SK-N-SH (cell line): Measurements from ENCODE around the gene FCGBP. TPM values are rescaled to one million over a fixed set of nuclear protein-coding genes. Genes with fewer than 3 reads are reported as not detected.
A peak's percentile ranks its signal among the peaks of the same experiment; 100 is the strongest.
"Not testable (repeated sequence)": the region's sequence is repeated elsewhere in the genome, so short reads cannot be mapped to it uniquely, and the experiment has no call there.

Source experiments
- CTCF ChIA-PET: fragments of 300-600, 350-600 bp; formaldehyde crosslinking; extraction: SDS; loops from one replicate; lab custom pipeline; 2021; lab: Yijun Ruan, JAX
- POLR2A ChIA-PET: fragments of 350-600 bp; sonication (Branson Sonifier 250); formaldehyde crosslinking; extraction: SDS; loops from one replicate; lab custom pipeline; 2020; ENCODE audit warnings: antibody characterized with exemption, inconsistent platforms; lab: Yijun Ruan, JAX
- DNase-seq: peaks from one replicate; pipeline ENCODE4 v3.0.0; 2012
- H2AFZ ChIP-seq: fragments of 200-600 bp; sonication (generic); 2 replicates; pipeline ENCODE4 v1.8.1; 2016; ENCODE audit warnings: antibody characterized with exemption, mild to moderate bottlenecking, low read depth
- H3F3A ChIP-seq: fragments of 200-600 bp; sonication (generic); replicated peaks from 2 replicates; pipeline ENCODE3; 2016; ENCODE audit warnings: antibody characterized with exemption, mild to moderate bottlenecking; ENCODE audit not compliant: insufficient read depth
- H3K27ac ChIP-seq, 2 experiments: fragments of 200-500 bp in 1 of 2; fragments of 200-600 bp in 1 of 2; sonication (Bioruptor generic) in 1 of 2; sonication (generic), shearing (Covaris generic) in 1 of 2; 2 replicates each; pipeline versions ENCODE4 v1.5.1 to v1.6.1; 2014 to 2016; ENCODE audit warnings: low read depth in 2 of 2, inconsistent platforms in 1 of 2, low read length in 1 of 2, mild to moderate bottlenecking in 1 of 2, mixed read lengths in 1 of 2
- H3K27me3 ChIP-seq: fragments of 200-600 bp; sonication (generic), shearing (Covaris generic); 2 replicates; pipeline ENCODE4 v1.6.1; 2016; ENCODE audit warnings: mixed run types; ENCODE audit not compliant: insufficient read depth
- H3K36me3 ChIP-seq, 2 experiments: fragments of 200-500 bp in 1 of 2; fragments of 200-600 bp in 1 of 2; sonication (Bioruptor generic) in 1 of 2; sonication (generic) in 1 of 2; replicated peaks in 1 of 2; 2 replicates each; pipeline versions ENCODE3 to v1.5.1; 2014 to 2016; ENCODE audit warnings: low read length in 1 of 2, mild to moderate bottlenecking in 1 of 2; ENCODE audit not compliant: insufficient read depth in 2 of 2, control insufficient read depth in 1 of 2
- H3K4me1 ChIP-seq, 2 experiments: fragments of 200-500 bp in 1 of 2; fragments of 200-600 bp in 1 of 2; sonication (Bioruptor generic) in 1 of 2; sonication (generic), shearing (Covaris generic) in 1 of 2; 2 replicates each; pipeline versions ENCODE4 v1.5.1 to v1.6.1; 2014 to 2016; ENCODE audit warnings: low read depth in 1 of 2, low read length in 1 of 2, mixed run types in 1 of 2; ENCODE audit not compliant: insufficient read depth in 2 of 2, control insufficient read depth in 1 of 2
- H3K4me2 ChIP-seq: fragments of 200-600 bp; sonication (generic), shearing (Covaris generic); 2 replicates; pipeline ENCODE4 v1.6.1; 2017; ENCODE audit warnings: mixed run types
- H3K4me3 ChIP-seq, 2 experiments: fragments of 200-500 bp in 1 of 2; fragments of 200-600 bp in 1 of 2; sonication (Bioruptor generic) in 1 of 2; sonication (generic), shearing (Covaris generic) in 1 of 2; 2 replicates each; pipeline versions ENCODE4 v1.5.1 to v1.8.1; 2014 to 2016; ENCODE audit warnings: low read depth in 2 of 2, inconsistent platforms in 1 of 2, low read length in 1 of 2, mild to moderate bottlenecking in 1 of 2, mixed read lengths in 1 of 2, moderate library complexity in 1 of 2
- H3K79me2 ChIP-seq: fragments of 200-600 bp; sonication (generic); 2 replicates; pipeline ENCODE4 v1.8.1; 2017; ENCODE audit warnings: mild to moderate bottlenecking; ENCODE audit not compliant: insufficient read depth
- H3K9ac ChIP-seq: fragments of 200-600 bp; sonication (generic); 2 replicates; pipeline ENCODE4 v1.6.1; 2017; ENCODE audit warnings: mixed run types
- H3K9me2 ChIP-seq: fragments of 200-600 bp; sonication (generic); 2 replicates; pipeline ENCODE4 v1.6.1; 2017; ENCODE audit warnings: mixed run types
- H3K9me3 ChIP-seq: fragments of 200-600 bp; sonication (generic); 2 replicates; pipeline ENCODE4 v1.6.1; 2017; ENCODE audit warnings: mixed run types, mild to moderate bottlenecking, moderate library complexity
- H4K20me1 ChIP-seq: fragments of 200-600 bp; sonication (generic); 2 replicates; pipeline ENCODE4 v1.6.1; 2017; ENCODE audit warnings: mild to moderate bottlenecking, mixed run types; ENCODE audit not compliant: insufficient read depth
- GABPA ChIP-seq: IDR thresholded peaks from 2 replicates; pipeline ENCODE4 v1.4.0; 2012; ENCODE audit warnings: low read depth, mild to moderate bottlenecking
- JUND ChIP-seq: IDR thresholded peaks from 2 replicates; pipeline ENCODE4 v1.4.0; 2012
- NFIC ChIP-seq: IDR thresholded peaks from 2 replicates; pipeline ENCODE4 v1.4.0; 2012; ENCODE audit warnings: borderline replicate concordance
- NRF1 ChIP-seq: IDR thresholded peaks from 2 replicates; pipeline ENCODE4 v1.6.1; 2012; ENCODE audit warnings: low read depth, mild to moderate bottlenecking, low read length
- POLR2AphosphoS5 ChIP-seq: IDR thresholded peaks from 2 replicates; pipeline ENCODE4 v1.6.1; 2012; ENCODE audit warnings: low read depth, low read length
- TCF12 ChIP-seq: IDR thresholded peaks from 2 replicates; pipeline ENCODE4 v1.4.0; 2012
- WGBS: methylation state at CpG from one replicate; pipeline ENCODE4 v1.1.6; 2017; ENCODE audit warnings: low lambda C conversion rate; 5-methylcytosine and 5-hydroxymethylcytosine counted together
- polyA plus RNA-seq, 3 experiments: library from polyadenylated mRNA; depleted of rRNA; stranded (reverse); fragments of >200 nt; gene quantifications; 2 replicates each; pipeline ENCODE4 v1.2.3, GENCODE V29; 2012
- TF ChIP-seq, protein P1 (sequence below): fragments of 200-600 bp; sonication (generic); IDR thresholded peaks from 2 replicates; pipeline ENCODE4 v1.6.1; 2017; ENCODE audit warnings: antibody characterized with exemption, mild to moderate bottlenecking, moderate library complexity

The FCGBP gene
- polyA plus RNA-seq, 1 of the 3 experiments (the other 2 are of a cell fraction), result 0.07 TPM

DNA sequence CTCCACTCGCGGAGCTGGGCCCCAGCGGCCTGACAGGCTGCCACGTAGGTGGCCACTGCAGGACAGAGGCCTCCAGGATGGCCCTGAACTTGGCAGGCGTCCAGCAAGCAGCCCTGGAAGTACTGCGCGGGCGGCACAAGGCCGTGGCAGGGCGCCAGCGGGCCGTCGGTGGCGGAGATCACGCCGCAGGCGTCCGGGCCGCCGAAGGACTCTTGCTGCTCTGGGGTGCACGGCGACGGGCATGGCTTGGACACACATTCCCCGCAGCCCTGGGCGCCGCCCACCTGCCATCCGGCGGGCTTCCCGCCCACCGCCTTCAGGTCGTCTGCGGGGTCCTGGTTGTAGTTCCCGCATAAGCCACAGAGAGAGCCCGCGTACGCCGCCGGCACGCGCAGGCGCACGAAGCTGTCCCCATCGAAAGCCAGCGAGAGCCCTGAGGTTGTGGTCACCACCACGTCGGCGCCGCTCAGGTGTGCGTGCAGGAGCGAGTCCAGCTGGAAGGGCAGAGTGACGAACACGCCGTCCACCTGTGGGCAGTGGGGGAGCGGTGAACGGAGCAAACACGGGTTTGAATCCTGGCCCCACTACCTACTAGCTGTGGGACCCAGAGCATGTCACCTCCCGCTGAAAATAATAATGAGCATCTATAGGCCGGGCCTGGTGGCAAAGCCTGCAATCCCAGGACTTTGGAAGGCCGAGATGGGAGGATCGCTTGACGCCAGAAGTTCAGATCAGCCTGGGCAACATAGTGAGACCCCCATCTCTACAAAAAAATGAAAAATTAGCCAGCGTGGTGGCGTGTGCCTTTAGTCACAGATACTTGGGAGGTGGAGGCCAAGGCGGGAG is 42.6 kb downstream of the FCGBP start:
- H4K20me1 ChIP-seq, H3K9me2 ChIP-seq, H3F3A ChIP-seq, H3K4me2 ChIP-seq, H3K9me3 ChIP-seq, CTCF ChIA-PET, H3K27ac ChIP-seq, H3K4me1 ChIP-seq, POLR2A ChIA-PET, H3K79me2 ChIP-seq, H2AFZ ChIP-seq, H3K36me3 ChIP-seq, H3K4me3 ChIP-seq, H3K9ac ChIP-seq: not testable (repeated sequence)
- H3K27me3 ChIP-seq, result peaks cover 13% of the 10 kb centered on the region; the same call in 1 of the 2 replicates
- 55% methylated on average over 62 of the region's 64 CpGs for WGBS
- TF ChIP-seq, protein P1, sequence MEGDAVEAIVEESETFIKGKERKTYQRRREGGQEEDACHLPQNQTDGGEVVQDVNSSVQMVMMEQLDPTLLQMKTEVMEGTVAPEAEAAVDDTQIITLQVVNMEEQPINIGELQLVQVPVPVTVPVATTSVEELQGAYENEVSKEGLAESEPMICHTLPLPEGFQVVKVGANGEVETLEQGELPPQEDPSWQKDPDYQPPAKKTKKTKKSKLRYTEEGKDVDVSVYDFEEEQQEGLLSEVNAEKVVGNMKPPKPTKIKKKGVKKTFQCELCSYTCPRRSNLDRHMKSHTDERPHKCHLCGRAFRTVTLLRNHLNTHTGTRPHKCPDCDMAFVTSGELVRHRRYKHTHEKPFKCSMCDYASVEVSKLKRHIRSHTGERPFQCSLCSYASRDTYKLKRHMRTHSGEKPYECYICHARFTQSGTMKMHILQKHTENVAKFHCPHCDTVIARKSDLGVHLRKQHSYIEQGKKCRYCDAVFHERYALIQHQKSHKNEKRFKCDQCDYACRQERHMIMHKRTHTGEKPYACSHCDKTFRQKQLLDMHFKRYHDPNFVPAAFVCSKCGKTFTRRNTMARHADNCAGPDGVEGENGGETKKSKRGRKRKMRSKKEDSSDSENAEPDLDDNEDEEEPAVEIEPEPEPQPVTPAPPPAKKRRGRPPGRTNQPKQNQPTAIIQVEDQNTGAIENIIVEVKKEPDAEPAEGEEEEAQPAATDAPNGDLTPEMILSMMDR, result peak; percentile 7; the same call in 1 of the 2 replicates
- 0 out of 2 replicates have a peak, but pooled peaks have one; percentile 44 for TF ChIP-seq NRF1
- DNase-seq, result peak; percentile 89

DNA sequence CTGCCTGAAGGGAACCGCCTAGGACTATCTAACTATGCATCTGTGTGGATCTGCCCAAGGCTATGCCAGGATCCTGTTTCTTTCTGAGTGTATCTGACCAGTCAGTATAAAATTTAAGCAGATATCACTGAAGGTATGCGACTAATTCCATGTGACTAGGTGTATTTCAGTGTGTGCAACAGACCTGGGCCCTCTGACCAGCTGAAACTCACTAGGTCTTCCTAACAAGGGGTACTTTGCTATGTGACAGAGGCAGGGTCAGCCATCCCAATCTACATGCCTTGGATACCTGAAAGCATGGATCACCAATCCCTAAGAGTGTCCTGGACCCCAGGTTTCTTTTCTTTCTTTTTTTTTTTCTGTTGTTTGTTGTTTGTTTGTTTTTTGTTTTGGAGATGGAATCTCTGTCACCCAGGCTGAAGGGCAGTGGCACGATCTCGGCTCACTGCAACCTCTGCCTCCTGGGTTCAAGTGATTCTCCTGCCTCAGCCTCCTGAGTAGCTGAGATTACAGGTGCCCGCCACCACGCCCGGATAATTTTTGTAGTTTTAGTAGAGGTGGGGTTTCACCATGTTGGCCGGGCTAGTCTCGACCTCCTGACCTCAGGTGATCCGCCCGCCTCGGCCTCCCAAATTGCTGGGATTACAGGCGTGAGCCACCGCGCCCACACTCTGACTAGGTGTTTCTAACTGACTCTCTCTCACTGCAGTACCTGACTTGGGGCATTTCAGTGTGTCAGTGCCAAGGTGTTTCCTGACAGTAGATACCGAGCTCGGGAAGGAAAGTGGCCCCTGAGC is 43.5 kb downstream of the FCGBP start:
- no peaks in the 10 kb centered on the region for H4K20me1 ChIP-seq
- no peaks in the 10 kb centered on the region for H3K9me2 ChIP-seq
- no peaks in the 10 kb centered on the region for H3F3A ChIP-seq
- H3K9ac ChIP-seq, result no peak overlapping the region
- no peak for TF ChIP-seq POLR2AphosphoS5
- TF ChIP-seq TCF12, result no peak
- TF ChIP-seq JUND, result no peak
- no peak for TF ChIP-seq GABPA
- TF ChIP-seq NFIC, result no peak
- TF ChIP-seq, all 33 proteins: peak for 0
- DNase-seq, result no peak
- Histone ChIP-seq H3K4me2 (no peak overlapping the region), H3K4me1 (no peaks in the 10 kb centered on the region; a peak in 1 of 4 replicates), H3K4me3 (no peak overlapping the region), H3K36me3 (no peaks in the 10 kb centered on the region), H3K27ac (no peak overlapping the region), H3K27me3 (peaks cover 13% of the 10 kb centered on the region; the same call in 1 of the 2 replicates), H3K79me2 (no peaks in the 10 kb centered on the region), H2AFZ (no peak overlapping the region), H3K9me3 (no peaks in the 10 kb centered on the region)
- POLR2A ChIA-PET, result no interaction called here
- WGBS, result 81% methylated on average over 17 of the region's 17 CpGs
- CTCF ChIA-PET, result no interaction called here

DNA sequence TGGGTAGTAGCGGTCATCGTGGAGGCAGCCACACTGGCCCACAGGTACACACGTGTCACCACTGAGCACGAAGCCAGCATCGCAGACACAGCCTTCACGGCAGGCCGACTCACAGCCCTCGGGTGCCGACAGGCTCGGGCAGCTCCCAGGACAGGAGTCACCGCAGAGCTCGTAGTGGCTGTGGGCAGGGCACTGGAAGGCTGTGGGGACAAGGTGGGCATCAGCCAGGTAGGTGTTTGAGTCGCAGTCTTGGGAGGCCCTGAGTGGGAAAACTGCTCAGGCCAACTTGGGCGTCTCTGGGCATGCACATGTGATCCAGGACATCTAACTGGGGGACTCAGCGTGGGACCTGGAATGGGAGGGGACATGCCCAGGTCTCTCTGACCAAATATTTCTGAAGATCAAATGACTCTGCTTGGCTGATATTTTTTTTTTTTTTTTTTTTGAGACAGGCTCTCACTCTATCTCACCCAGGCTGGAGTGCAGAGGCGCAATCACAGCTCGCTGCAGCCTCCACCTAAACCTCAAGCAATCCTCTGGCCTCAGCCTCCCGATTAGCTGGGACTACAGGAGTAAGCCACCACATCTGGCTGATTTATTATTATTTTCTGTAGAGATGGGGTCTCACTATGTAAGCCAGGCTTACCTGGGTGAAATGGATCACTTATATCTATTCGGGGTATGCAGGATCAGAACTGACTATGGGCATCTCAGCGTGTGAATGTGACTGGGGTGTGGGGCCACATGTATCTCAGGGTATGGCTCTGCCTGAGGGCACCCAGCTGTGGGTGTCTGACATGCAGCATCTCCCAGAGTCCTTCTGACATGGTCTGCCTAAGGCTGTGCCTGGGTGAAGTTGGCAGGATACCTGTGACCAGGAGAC is 44.3 kb downstream of the FCGBP start:
- H3F3A ChIP-seq, H3K27ac ChIP-seq, H3K9me3 ChIP-seq, H3K9ac ChIP-seq, H3K9me2 ChIP-seq, H3K36me3 ChIP-seq, H3K4me3 ChIP-seq, H4K20me1 ChIP-seq, H3K4me2 ChIP-seq, H3K79me2 ChIP-seq, DNase-seq, CTCF ChIA-PET, POLR2A ChIA-PET, H3K4me1 ChIP-seq, H2AFZ ChIP-seq: not testable (repeated sequence)
- WGBS, result 80% methylated on average over 17 of the region's 20 CpGs
- H3K27me3 ChIP-seq, result peaks cover 13% of the 10 kb centered on the region; the same call in 1 of the 2 replicates

DNA sequence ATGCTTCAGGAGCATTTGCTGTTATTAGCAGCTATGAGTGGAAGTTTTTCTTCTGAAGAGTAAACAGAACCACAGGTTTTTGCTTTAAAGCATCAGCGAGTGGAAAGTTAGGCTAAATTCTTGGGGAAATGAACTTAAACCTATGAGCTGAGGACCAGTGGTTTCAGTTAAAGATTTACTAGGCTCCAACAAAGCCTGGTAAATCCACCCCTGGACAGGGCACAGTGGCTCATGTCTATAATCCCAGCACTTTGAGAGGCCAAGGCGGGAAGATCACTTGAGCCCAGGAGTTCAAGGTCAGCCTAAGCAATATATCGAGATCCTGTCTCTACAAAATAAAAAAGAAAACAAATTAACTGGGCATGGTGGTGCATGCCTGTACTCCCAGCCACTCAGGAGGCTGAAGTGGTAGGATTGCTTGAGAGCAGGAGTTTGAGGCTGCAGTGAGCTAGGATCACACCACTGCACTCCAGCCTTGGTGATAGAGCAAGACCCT is 46.9 kb downstream of the FCGBP start:
- H3K9me2 ChIP-seq, H4K20me1 ChIP-seq, H3K4me2 ChIP-seq, H3K27ac ChIP-seq, H3K4me1 ChIP-seq, H3K36me3 ChIP-seq, H3K9me3 ChIP-seq, H3K9ac ChIP-seq, DNase-seq, H3F3A ChIP-seq, CTCF ChIA-PET, H3K79me2 ChIP-seq, POLR2A ChIA-PET, H2AFZ ChIP-seq, H3K4me3 ChIP-seq: not testable (repeated sequence)
- peaks cover 13% of the 10 kb centered on the region; the same call in 1 of the 2 replicates for H3K27me3 ChIP-seq
- 46% methylated on average over 2 of the region's 3 CpGs for WGBS
